HPDE6-E6E7 (cell line): ENCODE measurements around the gene CHST15.
"Not testable (repeated sequence)": the region's sequence is repeated elsewhere in the genome, so short reads cannot be mapped to it uniquely, and the experiment has no call there.

Experiments
- DNase-seq: peaks from one replicate; pipeline ENCODE4 v3.0.0; 2011; ENCODE audit warnings: missing footprints; ENCODE audit errors: extremely low spot score

Gene CHST15

DNA sequence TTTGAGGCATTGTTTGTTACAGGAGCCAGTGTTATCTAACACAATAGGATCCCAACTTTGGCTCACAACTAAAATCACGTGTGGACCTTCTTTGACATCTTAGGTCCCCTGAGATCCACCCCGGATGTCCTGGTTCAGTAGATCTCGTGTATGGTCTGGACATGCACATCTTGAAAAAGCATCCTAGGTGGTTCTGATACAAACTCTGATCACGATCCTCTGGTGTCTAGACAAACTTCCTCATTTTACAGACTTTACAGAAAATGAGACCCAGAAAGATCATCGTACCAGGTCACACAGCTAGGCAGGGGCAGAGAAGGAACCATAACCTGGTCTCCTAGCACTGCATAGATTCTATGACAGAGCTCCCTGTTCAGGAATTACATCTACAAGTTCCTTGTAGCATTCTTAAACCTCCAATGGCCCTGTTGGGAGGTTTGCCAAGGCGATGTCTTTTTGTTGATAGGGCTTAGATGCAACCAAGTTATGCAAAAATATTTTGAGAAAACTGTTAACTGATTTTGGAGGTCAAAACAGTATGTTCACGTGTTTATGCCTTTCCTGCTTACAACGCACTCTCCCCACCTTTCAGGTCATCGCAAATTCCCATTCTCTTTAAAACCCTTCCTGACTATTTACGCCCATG, 30.8 kb upstream of the CHST15 start:
- no peak for DNase-seq

GRCh38 chr10:124123156-124123555, 29.8 kb upstream of the CHST15 start:
- no peak for DNase-seq

GRCh38 chr10:124122211-124122610, 28.8 kb upstream of the CHST15 start:
- no peak for DNase-seq

- DNase-seq = no peak
Observed at GRCh38 chr10:124120410-124121061, 27.1 kb upstream of the CHST15 start.

GRCh38 chr10:124119946-124120345, 26.5 kb upstream of the CHST15 start:
- DNase-seq = no peak

GRCh38 chr10:124119216-124119615, 25.8 kb upstream of the CHST15 start:
- DNase-seq = no peak

DNA sequence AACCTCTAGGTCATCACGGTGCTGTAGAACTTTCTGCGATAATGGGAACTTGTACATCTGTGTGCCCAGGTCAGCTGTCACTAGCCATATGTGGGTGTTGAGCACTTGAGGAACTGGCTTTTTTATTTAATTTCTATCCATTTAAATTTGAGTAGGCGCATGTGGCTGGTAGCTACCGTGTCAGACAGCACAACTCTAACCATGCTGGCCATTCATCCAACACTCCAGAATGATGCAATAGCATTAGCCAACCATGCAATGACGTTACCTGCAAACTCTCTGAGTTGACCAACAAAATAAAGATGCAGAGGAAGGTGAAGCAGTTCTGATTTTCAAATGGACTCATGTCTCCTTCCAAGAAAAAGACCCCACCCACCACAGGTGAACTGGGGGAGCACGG, 24.4 kb upstream of the CHST15 start:
- no peak for DNase-seq

- DNase-seq = no peak
Observed at GRCh38 chr10:124117511-124117785, 24.1 kb upstream of the CHST15 start.

DNA sequence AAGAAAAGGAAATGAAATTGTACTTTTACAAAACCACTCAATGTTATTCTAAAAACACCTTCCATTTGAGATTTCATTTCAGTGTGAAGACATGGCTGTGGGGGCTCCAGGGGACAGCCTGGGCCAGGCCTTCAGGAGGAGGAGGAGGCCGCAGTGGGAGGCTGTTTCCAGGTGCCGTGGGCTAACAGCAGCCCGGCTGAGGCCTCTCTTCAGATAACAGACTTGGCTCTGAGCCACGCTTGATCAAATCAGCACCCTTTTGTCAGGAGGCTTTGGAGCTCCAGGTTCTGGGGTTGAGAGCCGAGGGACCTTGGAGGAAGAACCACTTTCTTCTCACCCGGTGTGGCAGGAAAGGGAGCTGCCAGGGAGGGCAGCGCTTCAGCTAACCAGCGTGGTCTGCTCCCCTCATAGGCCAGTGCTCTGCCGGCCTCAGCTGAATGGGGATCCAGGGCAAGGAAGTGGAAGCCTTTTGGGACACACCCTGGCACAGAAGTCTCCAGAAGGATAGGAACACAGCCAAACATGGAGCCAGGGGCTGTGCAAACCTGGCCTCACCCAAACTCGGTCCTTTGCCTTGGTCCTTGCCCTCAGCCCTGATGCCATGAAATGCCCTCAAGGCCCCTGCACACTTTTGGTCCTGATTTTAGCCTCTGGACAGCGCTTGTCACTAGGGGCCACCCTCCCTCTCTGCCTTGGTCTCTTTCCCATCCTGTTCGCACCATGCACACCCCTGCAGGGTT, 23.5 kb upstream of the CHST15 start:
- DNase-seq = no peak

DNA sequence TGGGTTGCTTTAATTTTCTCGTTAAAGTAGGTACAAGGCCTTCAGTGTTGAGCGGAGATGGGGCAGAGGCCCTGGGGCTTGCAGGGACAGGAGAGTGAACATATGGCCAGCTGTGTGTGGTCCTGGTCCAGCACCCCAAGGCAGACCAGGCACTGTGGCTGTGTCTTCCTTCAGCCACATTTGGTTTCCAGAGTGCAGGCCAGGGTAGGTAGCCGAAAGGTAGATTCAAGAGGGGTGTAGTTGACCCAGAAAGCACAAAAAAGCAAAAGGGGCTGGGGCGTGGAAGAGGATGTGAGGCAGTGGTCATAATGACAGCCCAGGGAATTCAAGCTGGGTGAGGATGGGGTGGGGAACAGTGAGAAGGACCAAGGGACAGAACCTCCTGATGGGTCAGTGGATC, 21.3 kb upstream of the CHST15 start:
- DNase-seq = no peak

DNA sequence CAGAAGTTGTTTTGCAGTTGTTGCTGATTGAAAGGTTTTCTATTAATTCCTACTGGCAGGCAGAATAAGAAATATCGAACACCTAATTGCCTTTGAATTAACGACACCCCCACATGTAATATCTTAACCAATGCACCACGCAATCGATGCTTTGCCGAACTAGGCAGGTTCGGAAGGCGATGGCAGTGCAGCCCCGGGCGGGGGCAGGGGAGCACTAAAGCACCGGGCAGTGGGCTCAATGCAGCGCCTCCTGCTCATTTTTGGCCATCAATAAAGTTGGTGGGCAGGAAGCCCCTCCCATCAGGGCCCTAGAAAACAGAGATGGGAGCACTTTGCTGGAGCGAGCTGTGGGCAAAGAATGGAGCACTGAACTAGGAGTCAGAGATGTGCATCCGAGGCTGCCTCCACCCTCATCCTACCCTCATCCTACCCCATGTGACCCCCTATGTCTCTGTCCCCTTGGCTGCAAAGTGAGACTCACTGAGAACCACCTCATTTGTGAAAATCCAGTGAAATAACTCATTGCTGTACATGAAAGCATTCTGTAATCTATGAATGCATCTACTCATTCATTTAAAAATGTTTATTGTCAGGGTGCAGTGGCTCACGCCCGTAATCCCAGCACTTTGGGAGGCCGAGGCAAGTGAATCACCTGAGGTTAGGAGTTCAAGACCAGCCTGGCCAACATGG, 19.6 kb upstream of the CHST15 start:
- no peak for DNase-seq

- no peak for DNase-seq
Observed at GRCh38 chr10:124110882-124111281, 17.5 kb upstream of the CHST15 start.

DNA sequence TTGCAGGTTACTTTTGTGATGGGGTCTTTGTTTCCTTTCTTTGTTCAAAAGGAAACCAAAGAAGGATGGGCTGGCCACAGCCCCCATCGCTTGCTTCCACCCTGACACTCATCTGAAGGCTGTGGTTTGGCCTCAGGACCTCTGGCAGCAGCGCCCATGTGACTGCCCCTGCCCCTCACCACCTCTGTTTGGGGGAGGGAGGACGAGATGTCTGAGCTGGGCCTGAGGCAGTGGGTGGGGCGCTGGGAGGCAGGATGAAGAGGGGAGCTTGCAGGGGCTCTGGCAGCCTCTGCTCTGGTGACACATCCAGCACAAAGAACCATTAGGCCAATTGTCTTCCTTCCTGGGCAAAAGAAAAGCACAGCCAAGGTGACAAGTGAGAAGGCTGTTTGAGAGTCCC, 15.9 kb upstream of the CHST15 start:
- no peak for DNase-seq

DNA sequence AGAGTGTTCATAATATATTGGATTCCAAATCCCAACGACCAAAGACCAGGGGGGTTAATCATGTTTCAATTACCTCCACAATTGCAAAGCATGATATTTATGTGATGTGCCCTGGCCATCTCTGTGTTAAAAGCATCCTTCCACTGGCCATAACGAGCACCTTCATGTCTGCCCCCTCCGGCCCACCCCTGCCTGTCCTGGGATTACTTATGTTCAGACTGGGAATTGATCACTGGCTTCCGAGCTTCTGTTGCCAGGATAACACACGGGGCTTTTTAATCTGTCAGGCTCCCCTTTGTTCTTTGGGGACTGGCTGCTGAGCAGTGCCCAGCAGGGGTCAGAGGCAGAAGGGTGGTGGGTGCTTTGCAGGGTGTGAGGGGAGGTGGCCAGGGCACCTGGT, 13.7 kb upstream of the CHST15 start:
- DNase-seq = no peak

- peak; percentile 67 for DNase-seq
Observed at GRCh38 chr10:124106241-124106879, 13.0 kb upstream of the CHST15 start.

GRCh38 chr10:124105594-124105993, 12.2 kb upstream of the CHST15 start:
- DNase-seq = no peak

DNA sequence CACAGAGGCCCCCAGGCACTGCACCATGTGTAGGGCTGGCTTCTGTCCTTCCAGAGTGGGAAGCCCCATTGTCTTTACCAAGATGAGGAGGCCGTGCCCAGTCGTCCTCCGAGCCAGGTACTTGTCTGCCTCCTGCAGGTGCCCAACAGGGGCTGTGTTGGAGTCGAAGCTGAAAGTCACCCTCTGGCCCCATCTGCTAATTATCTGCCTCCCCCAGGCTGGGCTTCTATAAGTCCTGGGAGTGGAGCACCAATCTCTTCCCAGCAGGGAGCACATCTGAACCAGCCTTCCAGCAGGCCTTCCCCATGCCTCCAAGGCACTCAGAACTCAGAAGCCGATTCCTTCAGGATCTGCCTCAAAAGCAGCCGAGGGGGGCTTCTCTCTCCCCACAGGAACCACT, 11.6 kb upstream of the CHST15 start:
- no peak for DNase-seq

GRCh38 chr10:124104011-124104627, 10.7 kb upstream of the CHST15 start:
- DNase-seq = no peak

DNA sequence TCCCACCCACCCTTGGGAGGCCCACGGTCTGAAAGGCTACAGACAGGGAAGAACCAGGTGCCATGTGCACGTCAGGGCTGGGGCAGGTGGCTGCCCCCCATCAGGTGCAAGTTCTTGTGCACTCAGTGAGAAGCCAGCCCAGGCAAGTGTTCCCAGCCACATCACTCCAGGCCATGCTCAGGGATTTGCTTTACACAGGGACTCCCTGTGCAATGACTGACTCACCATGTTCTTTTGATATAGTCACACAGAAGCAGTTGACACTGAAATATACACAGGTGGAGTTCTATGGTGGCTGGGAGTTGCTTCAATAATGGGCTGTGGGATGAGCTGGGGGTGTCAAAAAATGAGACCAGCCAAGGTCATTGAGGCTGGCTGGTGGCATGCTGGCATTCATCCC, 8.0 kb upstream of the CHST15 start:
- DNase-seq = no peak

DNA sequence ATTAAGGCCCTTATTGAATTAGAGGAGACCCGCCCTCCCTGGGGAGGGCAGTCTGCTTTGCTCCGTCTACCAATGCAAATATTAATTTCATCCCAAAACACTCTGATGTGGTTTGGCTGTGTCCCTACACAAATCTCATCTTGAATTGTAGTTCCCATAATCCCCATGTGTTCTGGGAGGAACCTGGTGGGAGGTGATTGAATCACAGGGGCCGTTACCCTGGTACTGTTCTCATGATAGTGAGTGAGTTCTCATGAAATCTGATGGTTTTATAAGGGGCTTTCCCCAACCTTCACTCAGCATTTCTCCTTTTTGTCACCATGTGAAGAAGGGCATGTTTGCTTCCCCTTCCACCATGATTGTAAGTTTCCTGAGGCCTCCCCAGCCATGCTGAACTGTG, 7.3 kb upstream of the CHST15 start:
- DNase-seq = not testable (repeated sequence)

DNA sequence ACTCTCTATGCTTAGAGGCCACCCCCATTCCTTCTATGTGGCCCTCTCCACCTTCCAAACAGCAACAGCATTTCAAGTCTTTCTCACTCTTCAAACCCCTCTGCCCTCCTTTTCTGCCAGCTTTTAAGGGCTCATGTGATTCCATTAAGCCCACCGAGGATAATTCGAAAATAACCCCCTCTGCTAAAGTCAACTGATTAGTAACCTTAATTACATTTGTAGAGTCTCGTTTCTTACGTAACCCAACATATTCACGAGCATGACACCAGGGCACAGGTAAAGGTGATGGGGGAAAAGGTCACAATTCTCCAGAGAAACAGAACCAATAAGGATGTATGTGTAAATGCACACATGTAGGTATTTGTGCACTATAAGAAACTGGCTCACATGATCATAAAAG, 6.7 kb upstream of the CHST15 start:
- DNase-seq = no peak

GRCh38 chr10:124099604-124100003, 6.2 kb upstream of the CHST15 start:
- no peak for DNase-seq
